SK-N-SH treated with all-trans-retinoic acid at 6 μM for 48 hours (cell line): Measurements from ENCODE around the gene PSMB10.

Experiments used
- ATAC-seq: fragments of 200-7000 bp; cut with Tn5 transposase; 3 replicates; pipeline ENCODE4 v1.9.1; 2020; ENCODE audit warnings: mild to moderate bottlenecking, moderate library complexity
- ARNTL ChIP-seq: fragments of 450-650 bp; formaldehyde crosslinking; IDR thresholded peaks from 2 replicates; pipeline ENCODE4 v1.5.0; 2020; ENCODE audit warnings: low read depth, mild to moderate bottlenecking, moderate library complexity, borderline replicate concordance
- BACH2 ChIP-seq: fragments of 250-450 bp; sonication (Bioruptor Pico); IDR thresholded peaks from 2 replicates; pipeline ENCODE4 v1.9.0; 2021; ENCODE audit warnings: mild to moderate bottlenecking, borderline replicate concordance
- CSDC2 ChIP-seq: fragments of 250-450 bp; sonication (Bioruptor Pico); IDR thresholded peaks from 2 replicates; pipeline ENCODE4 v1.5.0; 2020; ENCODE audit warnings: mild to moderate bottlenecking, moderate library complexity
- CSRNP3 ChIP-seq: fragments of 250-450 bp; sonication (Bioruptor Pico); IDR thresholded peaks from 2 replicates; pipeline ENCODE4 v1.5.1; 2021; ENCODE audit warnings: mild to moderate bottlenecking, moderate library complexity
- ESRRG ChIP-seq: fragments of 250-450 bp; sonication (Bioruptor Pico); IDR thresholded peaks from 2 replicates; pipeline ENCODE4 v1.6.1; 2021; ENCODE audit warnings: mild to moderate bottlenecking
- GLIS3 ChIP-seq: fragments of 250-450 bp; sonication (Bioruptor Pico); IDR thresholded peaks from 2 replicates; pipeline ENCODE4 v1.5.0; 2020; ENCODE audit warnings: mild to moderate bottlenecking, moderate library complexity
- ISL1 ChIP-seq: fragments of 250-450 bp; sonication (Bioruptor Pico); IDR thresholded peaks from 2 replicates; pipeline ENCODE4 v2.1.2; 2022; ENCODE audit warnings: mild to moderate bottlenecking, moderate library complexity
- OSR1 ChIP-seq: fragments of 250-450 bp; sonication (Bioruptor Pico); IDR thresholded peaks from 2 replicates; pipeline ENCODE4 v1.8.0; 2022; ENCODE audit warnings: moderate library complexity, mild to moderate bottlenecking, inconsistent platforms
- PATZ1 ChIP-seq: fragments of 250-450 bp; sonication (Bioruptor Pico); IDR thresholded peaks from 2 replicates; pipeline ENCODE4 v1.8.0; 2020; ENCODE audit warnings: mild to moderate bottlenecking, moderate library complexity, borderline replicate concordance
- POU6F1 ChIP-seq: fragments of 250-450 bp; sonication (Bioruptor Pico); IDR thresholded peaks from 2 replicates; pipeline ENCODE4 v1.8.0; 2021; ENCODE audit warnings: low read depth, mild to moderate bottlenecking, moderate library complexity, borderline replicate concordance
- PPARA ChIP-seq: fragments of 250-450 bp; sonication (Bioruptor Pico); IDR thresholded peaks from 2 replicates; pipeline ENCODE4 v1.5.0; 2020; ENCODE audit warnings: mild to moderate bottlenecking, borderline replicate concordance
- SNAI2 ChIP-seq: fragments of 250-450 bp; sonication (Bioruptor Pico); IDR thresholded peaks from 2 replicates; pipeline ENCODE4 v1.5.0; 2020; ENCODE audit warnings: mild to moderate bottlenecking, moderate library complexity
- TOX ChIP-seq: fragments of 250-450 bp; sonication (Bioruptor Pico); IDR thresholded peaks from 2 replicates; pipeline ENCODE4 v1.8.0; 2021; ENCODE audit warnings: mild to moderate bottlenecking, moderate library complexity, borderline replicate concordance
- TSHZ2 ChIP-seq: fragments of 250-450 bp; sonication (Bioruptor Pico); IDR thresholded peaks from 2 replicates; pipeline ENCODE4 v1.5.0; 2020; ENCODE audit warnings: mild to moderate bottlenecking, moderate library complexity
- ZC3H10 ChIP-seq: fragments of 250-450 bp; sonication (Bioruptor Pico); IDR thresholded peaks from 2 replicates; pipeline ENCODE4 v1.5.1; 2021; ENCODE audit warnings: mild to moderate bottlenecking, moderate library complexity
- ZFP3 ChIP-seq: fragments of 250-450 bp; sonication (Bioruptor Pico); IDR thresholded peaks from 2 replicates; pipeline ENCODE4 v1.5.0; 2020; ENCODE audit warnings: mild to moderate bottlenecking, moderate library complexity
- ZFP30 ChIP-seq: fragments of 450-650 bp; formaldehyde crosslinking; IDR thresholded peaks from 2 replicates; pipeline ENCODE4 v1.5.0; 2022; ENCODE audit warnings: mild to moderate bottlenecking, moderate library complexity
- ZNF565 ChIP-seq: fragments of 450-650 bp; formaldehyde crosslinking; conservative IDR thresholded peaks from 2 replicates; pipeline ENCODE4 v1.5.0; 2020; ENCODE audit warnings: low read depth, mild to moderate bottlenecking, moderate library complexity
- ZNF70 ChIP-seq: fragments of 450-650 bp; formaldehyde crosslinking; IDR thresholded peaks from 2 replicates; pipeline ENCODE4 v1.5.0; 2020; ENCODE audit warnings: mild to moderate bottlenecking, moderate library complexity
- ZNF8 ChIP-seq: fragments of 450-650 bp; formaldehyde crosslinking; IDR thresholded peaks from 2 replicates; pipeline ENCODE4 v1.5.0; 2020; ENCODE audit warnings: mild to moderate bottlenecking, moderate library complexity

PSMB10 gene

GRCh38 chr16:67954421-67955196, 18.0 kb upstream of the PSMB10 start (continued):
- no peak for TF ChIP-seq ARNTL
- no peak for TF ChIP-seq ZNF565 (CRISPR knock-in tag)
- TF ChIP-seq TSHZ2 = no peak
- TF ChIP-seq ZFP30 (CRISPR knock-in tag) = no peak
- no peak for TF ChIP-seq CSDC2 (CRISPR knock-in tag)

- no peak for ATAC-seq
- TF ChIP-seq ZNF70 (CRISPR knock-in tag) (no peak), ARNTL (no peak), PPARA (CRISPR knock-in tag) (no peak), GLIS3 (CRISPR knock-in tag) (no peak), ZFP3 (CRISPR knock-in tag) (no peak), ZFP30 (CRISPR knock-in tag) (no peak), OSR1 (CRISPR knock-in tag) (no peak), ZC3H10 (CRISPR knock-in tag) (no peak)
Measured at GRCh38 chr16:67953641-67954375, 17.2 kb upstream of the PSMB10 start.

- no peak for ATAC-seq
- no peak for TF ChIP-seq PATZ1 (CRISPR knock-in tag)
- TF ChIP-seq PPARA (CRISPR knock-in tag) = no peak
- no peak for TF ChIP-seq TSHZ2
Measured at GRCh38 chr16:67951485-67951884, 14.8 kb upstream of the PSMB10 start.

GRCh38 chr16:67950335-67950843, 13.7 kb upstream of the PSMB10 start:
- no peak for ATAC-seq
- no peak for TF ChIP-seq SNAI2
- TF ChIP-seq ISL1 (CRISPR knock-in tag) = no peak
- TF ChIP-seq ZNF70 (CRISPR knock-in tag) = no peak
- TF ChIP-seq GLIS3 (CRISPR knock-in tag) = no peak
- TF ChIP-seq BACH2 = no peak
- no peak for TF ChIP-seq ZC3H10 (CRISPR knock-in tag)
- TF ChIP-seq TOX (CRISPR knock-in tag) = no peak
- TF ChIP-seq CSRNP3 = no peak
- TF ChIP-seq ZFP3 (CRISPR knock-in tag) = no peak
- TF ChIP-seq OSR1 (CRISPR knock-in tag) = no peak
- TF ChIP-seq ESRRG = no peak
- TF ChIP-seq PPARA (CRISPR knock-in tag) = no peak
- TF ChIP-seq PATZ1 (CRISPR knock-in tag) = no peak
- TF ChIP-seq POU6F1 (CRISPR knock-in tag) = no peak
- no peak for TF ChIP-seq ZNF8
